Neural cell (in vitro differentiated cells): ENCODE results near the gene ACTBL2. TPM values are rescaled to one million over a fixed set of nuclear protein-coding genes. Genes with fewer than 3 reads are reported as not detected.
A peak's percentile ranks its signal among the peaks of the same experiment; 100 is the strongest.

Experiments
- H2AFZ ChIP-seq: fragments of 200-600, 300-800 bp; sonication (generic), shearing (Covaris generic); 2 replicates; pipeline ENCODE4 v1.6.0; 2014; ENCODE audit warnings: low read depth, mild to moderate bottlenecking, antibody characterized with exemption, low read length, moderate library complexity
- H3F3A ChIP-seq: fragments of 200-600 bp; shearing (Covaris generic); 2 replicates; pipeline ENCODE4 v1.6.1; 2016; ENCODE audit warnings: mild to moderate bottlenecking, moderate library complexity, mixed read lengths, antibody characterized with exemption, low read length; ENCODE audit not compliant: insufficient read depth, poor library complexity, severe bottlenecking
- H3K27ac ChIP-seq: fragments of 200-600, 300-800 bp; sonication (generic), shearing (Covaris generic); 2 replicates; pipeline ENCODE4 v1.5.1; 2014; ENCODE audit warnings: mild to moderate bottlenecking, low read length, moderate library complexity
- H3K27me3 ChIP-seq: fragments of 300-800, 200-600 bp; sonication (generic), shearing (Covaris generic); 2 replicates; pipeline ENCODE4 v1.6.0; 2014; ENCODE audit warnings: mild to moderate bottlenecking, low read depth, low read length, moderate library complexity; ENCODE audit not compliant: insufficient read depth
- H3K36me3 ChIP-seq: fragments of 300-800, 200-600 bp; sonication (generic), shearing (Covaris generic); 2 replicates; pipeline ENCODE4 v1.5.1; 2014; ENCODE audit warnings: mild to moderate bottlenecking, antibody characterized with exemption, low read length, moderate library complexity; ENCODE audit not compliant: insufficient read depth
- H3K4me2 ChIP-seq: fragments of 300-800, 200-600 bp; sonication (generic), shearing (Covaris generic); 2 replicates; pipeline ENCODE4 v1.6.0; 2014; ENCODE audit warnings: mild to moderate bottlenecking, low read length
- H3K4me3 ChIP-seq: fragments of 300-800, 200-600 bp; sonication (generic), shearing (Covaris generic); 2 replicates; pipeline ENCODE4 v1.5.1; 2014; ENCODE audit warnings: mild to moderate bottlenecking, low read length, moderate library complexity
- H3K79me2 ChIP-seq: fragments of 200-600 bp; shearing (Covaris generic); replicated peaks from 2 replicates; pipeline ENCODE4 v1.6.0; 2014; ENCODE audit warnings: mild to moderate bottlenecking, low read length, moderate library complexity; ENCODE audit not compliant: insufficient read depth
- H3K9ac ChIP-seq: fragments of 300-800, 200-600 bp; sonication (generic), shearing (Covaris generic); 2 replicates; pipeline ENCODE4 v1.6.1; 2016; ENCODE audit warnings: mild to moderate bottlenecking, low read length, mixed read lengths
- H3K9me2 ChIP-seq: fragments of 200-600 bp; shearing (Covaris generic); 2 replicates; pipeline ENCODE4 v1.6.1; 2016; ENCODE audit warnings: mild to moderate bottlenecking, low read length, mixed read lengths; ENCODE audit not compliant: insufficient read depth
- H3K9me3 ChIP-seq: fragments of 200-600, 300-800 bp; sonication (generic), shearing (Covaris generic); 2 replicates; pipeline ENCODE4 v1.6.1; 2016; ENCODE audit warnings: mild to moderate bottlenecking, mixed run types, low read length, moderate library complexity, mixed read lengths
- H4K20me1 ChIP-seq: fragments of 200-600 bp; shearing (Covaris generic); 2 replicates; pipeline ENCODE4 v1.6.1; 2016; ENCODE audit warnings: mild to moderate bottlenecking, mixed run types; ENCODE audit not compliant: insufficient read depth
- EP300 ChIP-seq: fragments of 450-650 bp; conservative IDR thresholded peaks from 2 replicates; pipeline ENCODE4 v1.6.1; 2014; ENCODE audit warnings: antibody characterized with exemption, mild to moderate bottlenecking, moderate library complexity; ENCODE audit not compliant: poor library complexity, severe bottlenecking
- EZH2 ChIP-seq: fragments of 200-600, 300-800 bp; shearing (Covaris generic), sonication (generic); IDR thresholded peaks from 2 replicates; pipeline ENCODE4 v1.6.1; 2014; ENCODE audit warnings: antibody characterized with exemption, low read length, borderline replicate concordance, mild to moderate bottlenecking; ENCODE audit not compliant: insufficient read depth, poor library complexity, severe bottlenecking
- MXI1 ChIP-seq: fragments of 450-650 bp; conservative IDR thresholded peaks from 2 replicates; pipeline ENCODE4 v1.6.1; 2014; ENCODE audit warnings: antibody characterized with exemption, mild to moderate bottlenecking; ENCODE audit not compliant: poor library complexity, severe bottlenecking
- POLR2AphosphoS5 ChIP-seq: IDR thresholded peaks from 2 replicates; pipeline ENCODE4 v1.6.1; 2012
- RAD21 ChIP-seq: fragments of 450-650 bp; conservative IDR thresholded peaks from 2 replicates; pipeline ENCODE4 v1.6.1; 2014; ENCODE audit warnings: antibody characterized with exemption, mild to moderate bottlenecking, moderate library complexity
- SMC3 ChIP-seq: fragments of 450-650 bp; conservative IDR thresholded peaks from 2 replicates; pipeline ENCODE4 v1.6.1; 2014; ENCODE audit warnings: antibody characterized with exemption, mild to moderate bottlenecking, moderate library complexity; ENCODE audit not compliant: poor library complexity
- TAF1 ChIP-seq: IDR thresholded peaks from 2 replicates; pipeline ENCODE4 v1.6.1; 2012; ENCODE audit warnings: low read depth
- polyA plus RNA-seq: library from polyadenylated mRNA; depleted of rRNA; stranded (reverse); fragments of >200 nt; gene quantifications from 2 replicates; pipeline ENCODE4 v1.2.3, GENCODE V29; 2014
- TF ChIP-seq, protein P1 (sequence below): fragments of 450-650 bp; IDR thresholded peaks from 2 replicates; pipeline ENCODE4 v1.5.1; 2014; ENCODE audit warnings: antibody characterized with exemption, mild to moderate bottlenecking, moderate library complexity; ENCODE audit not compliant: poor library complexity, severe bottlenecking
- TF ChIP-seq, protein P2 (sequence below): IDR thresholded peaks from 2 replicates; pipeline ENCODE4 v1.6.1; 2012; ENCODE audit warnings: borderline replicate concordance

ACTBL2 gene
- polyA plus RNA-seq, 1 donor from 2014 or later: not detected

DNA sequence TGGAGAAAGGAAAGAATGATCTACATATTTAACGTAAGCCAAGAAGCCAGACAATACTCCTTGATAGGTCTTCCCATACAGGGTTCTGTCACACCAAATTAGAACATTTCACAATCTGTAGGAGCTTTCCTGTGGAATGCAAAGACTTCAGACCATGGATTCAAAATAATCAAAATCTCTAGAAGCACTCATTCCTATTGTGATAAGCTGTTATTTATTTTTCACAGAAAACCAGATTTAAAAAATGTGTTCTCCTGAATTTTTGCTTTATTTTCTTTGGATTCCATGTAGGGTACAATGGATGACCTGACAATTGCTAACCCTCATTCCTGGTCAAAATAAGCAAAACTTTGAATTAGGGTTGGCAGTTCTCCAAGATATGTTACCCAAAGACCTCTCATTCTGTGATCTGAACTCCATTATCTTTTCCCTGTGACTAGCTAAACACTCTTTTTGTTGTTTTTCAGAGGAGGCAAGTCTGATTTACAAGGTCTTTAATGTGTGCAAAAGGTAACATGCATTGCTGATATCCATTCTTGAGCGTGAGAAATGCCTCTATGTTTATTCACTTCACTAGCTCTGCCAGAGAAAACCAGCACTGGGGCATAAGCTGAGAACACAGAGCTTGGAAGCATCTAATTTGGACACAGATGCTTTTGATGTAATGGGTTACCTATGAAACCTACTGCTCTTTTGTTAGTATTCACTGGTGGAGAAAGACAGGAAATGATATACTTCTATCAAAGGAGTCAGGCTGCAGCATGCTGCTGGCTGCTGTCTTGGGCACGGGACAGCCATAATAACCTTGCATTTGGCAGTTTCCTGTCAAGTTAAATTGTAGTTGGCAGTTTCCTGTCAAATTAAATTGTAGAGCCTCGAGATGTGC is 31.4 kb downstream of the ACTBL2 start:
- no peaks in the 10 kb centered on the region for H4K20me1 ChIP-seq
- no peaks in the 10 kb centered on the region for H3K36me3 ChIP-seq
- TF ChIP-seq, protein P1, sequence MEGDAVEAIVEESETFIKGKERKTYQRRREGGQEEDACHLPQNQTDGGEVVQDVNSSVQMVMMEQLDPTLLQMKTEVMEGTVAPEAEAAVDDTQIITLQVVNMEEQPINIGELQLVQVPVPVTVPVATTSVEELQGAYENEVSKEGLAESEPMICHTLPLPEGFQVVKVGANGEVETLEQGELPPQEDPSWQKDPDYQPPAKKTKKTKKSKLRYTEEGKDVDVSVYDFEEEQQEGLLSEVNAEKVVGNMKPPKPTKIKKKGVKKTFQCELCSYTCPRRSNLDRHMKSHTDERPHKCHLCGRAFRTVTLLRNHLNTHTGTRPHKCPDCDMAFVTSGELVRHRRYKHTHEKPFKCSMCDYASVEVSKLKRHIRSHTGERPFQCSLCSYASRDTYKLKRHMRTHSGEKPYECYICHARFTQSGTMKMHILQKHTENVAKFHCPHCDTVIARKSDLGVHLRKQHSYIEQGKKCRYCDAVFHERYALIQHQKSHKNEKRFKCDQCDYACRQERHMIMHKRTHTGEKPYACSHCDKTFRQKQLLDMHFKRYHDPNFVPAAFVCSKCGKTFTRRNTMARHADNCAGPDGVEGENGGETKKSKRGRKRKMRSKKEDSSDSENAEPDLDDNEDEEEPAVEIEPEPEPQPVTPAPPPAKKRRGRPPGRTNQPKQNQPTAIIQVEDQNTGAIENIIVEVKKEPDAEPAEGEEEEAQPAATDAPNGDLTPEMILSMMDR: no peak
- TF ChIP-seq POLR2AphosphoS5: peak; percentile 63
- TF ChIP-seq EP300: peak; percentile 98
- no peak for TF ChIP-seq SMC3
- H3F3A ChIP-seq: no peaks in the 10 kb centered on the region
- no peaks in the 10 kb centered on the region for H3K27me3 ChIP-seq
- H3K79me2 ChIP-seq: no peaks in the 10 kb centered on the region
- no peaks in the 10 kb centered on the region for H3K9me3 ChIP-seq
- H3K4me2 ChIP-seq: no peak overlapping the region
- no peak overlapping the region for H3K9ac ChIP-seq
- H3K4me3 ChIP-seq: no peak overlapping the region
- H3K27ac ChIP-seq: peak overlapping the region; percentile 60
- no peaks in the 10 kb centered on the region for H3K9me2 ChIP-seq
- peak overlapping the region; percentile 9 for H2AFZ ChIP-seq

DNA sequence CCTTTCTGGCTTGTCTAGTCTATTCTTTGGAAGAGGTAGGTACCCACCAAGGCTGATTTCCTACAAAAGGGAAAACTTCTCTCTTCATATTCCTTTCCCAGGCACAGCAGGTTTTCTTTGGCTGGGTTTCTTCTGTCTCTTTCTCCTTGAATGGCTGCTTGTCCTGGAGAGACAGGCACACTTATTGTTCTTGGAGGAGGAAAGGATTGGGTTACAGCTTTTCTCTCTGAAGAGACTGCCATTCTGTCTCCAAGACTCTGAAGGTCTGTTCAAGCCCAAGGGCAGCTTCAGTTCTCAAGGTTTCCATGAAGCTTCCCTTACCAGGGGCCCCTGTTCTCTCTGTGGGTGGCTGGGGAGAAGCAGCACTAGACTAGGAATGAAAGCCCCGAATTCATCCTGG is 33.9 kb downstream of the ACTBL2 start:
- Histone ChIP-seq H3K4me2 (no peak overlapping the region), H2AFZ (no peak overlapping the region)

DNA sequence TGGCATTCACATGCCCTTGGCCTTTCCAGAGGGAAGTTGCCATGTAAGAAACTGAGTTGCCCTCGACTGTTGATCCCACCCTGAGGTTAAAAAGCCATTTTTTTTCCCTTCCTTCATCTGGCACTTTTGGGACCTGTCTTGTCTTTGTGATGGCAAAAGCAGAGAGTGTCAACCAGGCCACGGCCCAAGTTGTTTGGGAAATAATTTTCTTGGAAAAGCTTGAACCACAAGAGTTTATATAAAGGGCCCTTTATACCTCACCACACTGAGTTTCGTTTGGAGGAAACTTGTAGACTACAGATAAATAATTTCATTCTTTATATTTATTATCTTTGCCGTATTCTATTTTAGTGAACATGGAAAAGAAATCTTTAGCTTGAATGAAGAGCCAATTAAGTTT is 34.3 kb downstream of the ACTBL2 start:
- H3K9me2 ChIP-seq: no peaks in the 10 kb centered on the region
- H3K27me3 ChIP-seq: no peaks in the 10 kb centered on the region
- H2AFZ ChIP-seq: no peak overlapping the region
- no peak overlapping the region for H3K27ac ChIP-seq
- H3K4me2 ChIP-seq: no peak overlapping the region
- H3K9ac ChIP-seq: no peak overlapping the region
- H3F3A ChIP-seq: no peaks in the 10 kb centered on the region
- H3K36me3 ChIP-seq: no peaks in the 10 kb centered on the region
- TF ChIP-seq EZH2 (no peak), EP300 (no peak), POLR2AphosphoS5 (no peak), SMC3 (no peak), RAD21 (no peak), MXI1 (no peak), TAF1 (no peak)
- TF ChIP-seq, protein P1: no peak
- TF ChIP-seq, protein P2, sequence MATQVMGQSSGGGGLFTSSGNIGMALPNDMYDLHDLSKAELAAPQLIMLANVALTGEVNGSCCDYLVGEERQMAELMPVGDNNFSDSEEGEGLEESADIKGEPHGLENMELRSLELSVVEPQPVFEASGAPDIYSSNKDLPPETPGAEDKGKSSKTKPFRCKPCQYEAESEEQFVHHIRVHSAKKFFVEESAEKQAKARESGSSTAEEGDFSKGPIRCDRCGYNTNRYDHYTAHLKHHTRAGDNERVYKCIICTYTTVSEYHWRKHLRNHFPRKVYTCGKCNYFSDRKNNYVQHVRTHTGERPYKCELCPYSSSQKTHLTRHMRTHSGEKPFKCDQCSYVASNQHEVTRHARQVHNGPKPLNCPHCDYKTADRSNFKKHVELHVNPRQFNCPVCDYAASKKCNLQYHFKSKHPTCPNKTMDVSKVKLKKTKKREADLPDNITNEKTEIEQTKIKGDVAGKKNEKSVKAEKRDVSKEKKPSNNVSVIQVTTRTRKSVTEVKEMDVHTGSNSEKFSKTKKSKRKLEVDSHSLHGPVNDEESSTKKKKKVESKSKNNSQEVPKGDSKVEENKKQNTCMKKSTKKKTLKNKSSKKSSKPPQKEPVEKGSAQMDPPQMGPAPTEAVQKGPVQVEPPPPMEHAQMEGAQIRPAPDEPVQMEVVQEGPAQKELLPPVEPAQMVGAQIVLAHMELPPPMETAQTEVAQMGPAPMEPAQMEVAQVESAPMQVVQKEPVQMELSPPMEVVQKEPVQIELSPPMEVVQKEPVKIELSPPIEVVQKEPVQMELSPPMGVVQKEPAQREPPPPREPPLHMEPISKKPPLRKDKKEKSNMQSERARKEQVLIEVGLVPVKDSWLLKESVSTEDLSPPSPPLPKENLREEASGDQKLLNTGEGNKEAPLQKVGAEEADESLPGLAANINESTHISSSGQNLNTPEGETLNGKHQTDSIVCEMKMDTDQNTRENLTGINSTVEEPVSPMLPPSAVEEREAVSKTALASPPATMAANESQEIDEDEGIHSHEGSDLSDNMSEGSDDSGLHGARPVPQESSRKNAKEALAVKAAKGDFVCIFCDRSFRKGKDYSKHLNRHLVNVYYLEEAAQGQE: no peak
- H3K4me3 ChIP-seq: no peak overlapping the region
- no peaks in the 10 kb centered on the region for H3K79me2 ChIP-seq
- H4K20me1 ChIP-seq: no peaks in the 10 kb centered on the region
- no peaks in the 10 kb centered on the region for H3K9me3 ChIP-seq

More for the DNA sequence above, 33.9 kb downstream of the ACTBL2 start:
- Histone ChIP-seq H3K79me2 (no peaks in the 10 kb centered on the region), H3K4me3 (no peak overlapping the region), H3K9me3 (no peaks in the 10 kb centered on the region), H3F3A (no peaks in the 10 kb centered on the region), H3K27me3 (no peaks in the 10 kb centered on the region), H4K20me1 (no peaks in the 10 kb centered on the region), H3K27ac (no peak overlapping the region), H3K9me2 (no peaks in the 10 kb centered on the region), H3K9ac (no peak overlapping the region), H3K36me3 (no peaks in the 10 kb centered on the region)
- no peak for TF ChIP-seq EZH2
- no peak for TF ChIP-seq MXI1
- no peak for TF ChIP-seq TAF1
- no peak for TF ChIP-seq RAD21
